Loucy (cell line): ENCODE measurements around the gene ARHGAP15.

Experiments
- CTCF ChIP-seq: fragments of 200-600 bp; sonication (generic); conservative IDR thresholded peaks from 2 replicates; pipeline ENCODE4 v1.5.1; 2014; ENCODE audit warnings: mild to moderate bottlenecking, antibody characterized with exemption, low read length
- EZH2phosphoT487 ChIP-seq: fragments of 200-600 bp; IDR thresholded peaks from 2 replicates; pipeline ENCODE4 v1.6.1; 2018; ENCODE audit warnings: antibody characterized with exemption, mild to moderate bottlenecking, moderate library complexity, borderline replicate concordance

GRCh38 chr2:143469323-143469722, 340.1 kb downstream of the ARHGAP15 start:
- TF ChIP-seq CTCF (no peak), EZH2phosphoT487 (no peak)
